GM23338 (cell line): Measurements from ENCODE around the gene CDYL2. TPM values are rescaled to one million over a fixed set of nuclear protein-coding genes. Genes with fewer than 3 reads are reported as not detected.

Experiments used
- ATAC-seq: fragments of 200-7000 bp; cut with Tn5 transposase; 3 replicates; pipeline ENCODE4 v1.9.1; 2020
- DNase-seq: peaks from one replicate; pipeline ENCODE4 v3.0.0-alpha.2; 2015; ENCODE audit warnings: low spot score
- H2AFZ ChIP-seq: fragments of 200-600 bp; sonication (generic); 2 replicates; pipeline ENCODE4 v1.8.0; 2016; ENCODE audit warnings: antibody characterized with exemption, mild to moderate bottlenecking, moderate library complexity
- H3F3A ChIP-seq: fragments of 200-600 bp; sonication (generic); replicated peaks from 2 replicates; pipeline ENCODE4 v1.8.0; 2017; ENCODE audit warnings: antibody characterized with exemption, mixed run types, low read depth
- H3K27ac ChIP-seq: fragments of 200-600 bp; sonication (generic); 2 replicates; pipeline ENCODE4 v1.6.1; 2016; ENCODE audit warnings: low read depth
- H3K27me3 ChIP-seq: fragments of 200-600 bp; sonication (generic); 2 replicates; pipeline ENCODE4 v1.8.0; 2016; ENCODE audit warnings: mild to moderate bottlenecking, mixed run types, moderate library complexity; ENCODE audit not compliant: insufficient read depth
- H3K36me3 ChIP-seq: fragments of 200-600 bp; sonication (generic); 2 replicates; pipeline ENCODE4 v1.8.0; 2016; ENCODE audit warnings: mild to moderate bottlenecking; ENCODE audit not compliant: insufficient read depth
- H3K4me1 ChIP-seq: fragments of 200-600 bp; sonication (generic); 2 replicates; pipeline ENCODE4 v1.8.0; 2016; ENCODE audit warnings: mild to moderate bottlenecking, moderate library complexity; ENCODE audit not compliant: insufficient read depth
- H3K4me2 ChIP-seq: fragments of 200-600 bp; sonication (generic); 2 replicates; pipeline ENCODE4 v1.7.1; 2017; ENCODE audit warnings: mixed run types
- H3K4me3 ChIP-seq: fragments of 200-600 bp; sonication (generic); 2 replicates; pipeline ENCODE4 v1.6.1; 2016; ENCODE audit warnings: mixed run types
- H3K79me2 ChIP-seq: fragments of 200-600 bp; sonication (generic); replicated peaks from 2 replicates; pipeline ENCODE4 v1.8.0; 2017; ENCODE audit warnings: mild to moderate bottlenecking; ENCODE audit not compliant: insufficient read depth
- H3K9me2 ChIP-seq: fragments of 200-600 bp; sonication (generic); 2 replicates; pipeline ENCODE4 v1.8.0; 2017; ENCODE audit not compliant: insufficient read depth
- H4K20me1 ChIP-seq: fragments of 200-600 bp; sonication (generic); replicated peaks from 2 replicates; pipeline ENCODE4 v1.8.0; 2017; ENCODE audit warnings: mild to moderate bottlenecking; ENCODE audit not compliant: insufficient read depth
- H3K27ac Mint-ChIP-seq: 2 replicates; pipeline ENCODE4 v1.8.0; 2020; ENCODE audit warnings: inconsistent platforms, mild to moderate bottlenecking, moderate library complexity, mixed read lengths
- H3K27me3 Mint-ChIP-seq: 3 replicates; pipeline ENCODE4 v1.8.0; 2022; ENCODE audit warnings: low read depth, mild to moderate bottlenecking, moderate library complexity, mixed read lengths, inconsistent platforms; ENCODE audit not compliant: insufficient read depth, poor library complexity
- H3K36me3 Mint-ChIP-seq: 3 replicates; pipeline ENCODE4 v1.8.0; 2021; ENCODE audit warnings: low read depth, mild to moderate bottlenecking, inconsistent platforms, moderate library complexity, mixed read lengths
- H3K4me1 Mint-ChIP-seq: 3 replicates; pipeline ENCODE4 v1.8.0; 2020; ENCODE audit warnings: mild to moderate bottlenecking, inconsistent platforms, mixed read lengths
- H3K4me3 Mint-ChIP-seq: 3 replicates; pipeline ENCODE4 v1.8.0; 2021; ENCODE audit warnings: moderate library complexity, mild to moderate bottlenecking, inconsistent platforms, mixed read lengths
- H3K9me3 Mint-ChIP-seq: 3 replicates; pipeline ENCODE4 v1.8.0; 2020; ENCODE audit warnings: moderate library complexity, mild to moderate bottlenecking, inconsistent platforms, mixed read lengths
- CREB1 ChIP-seq: fragments of 250-450 bp; sonication (Bioruptor Pico); IDR thresholded peaks from 2 replicates; pipeline ENCODE4 v1.5.0; 2020; ENCODE audit warnings: low read depth, mild to moderate bottlenecking, moderate library complexity
- CTCF ChIP-seq, 2 experiments: fragments of 200-600 bp in 1 of 2; sonication (generic) in 1 of 2; conservative IDR thresholded peaks; 2 replicates each; pipeline versions ENCODE4 v1.5.1 to v1.6.1; 2016 to 2017; ENCODE audit warnings: antibody characterized with exemption in 2 of 2, low read depth in 2 of 2, mild to moderate bottlenecking in 2 of 2, moderate library complexity in 1 of 2
- ETS1 ChIP-seq: IDR thresholded peaks from 2 replicates; pipeline ENCODE4 v1.6.1; 2016; ENCODE audit warnings: antibody characterized with exemption
- EZH2 ChIP-seq: fragments of 200-600 bp; sonication (generic); IDR thresholded peaks from one replicate; pipeline ENCODE4 v1.8.0; 2017; ENCODE audit warnings: antibody characterized with exemption, mild to moderate bottlenecking, low read depth; ENCODE audit not compliant: unreplicated experiment
- EZH2phosphoT487 ChIP-seq: fragments of 200-600 bp; sonication (generic); IDR thresholded peaks from one replicate; pipeline ENCODE4 v1.8.1; 2018; ENCODE audit warnings: antibody characterized with exemption; ENCODE audit not compliant: unreplicated experiment
- JUNB ChIP-seq: IDR thresholded peaks from one replicate; pipeline ENCODE4 v1.6.1; 2016; ENCODE audit warnings: antibody characterized with exemption; ENCODE audit not compliant: unreplicated experiment
- NANOG ChIP-seq: IDR thresholded peaks from 2 replicates; pipeline ENCODE4 v1.6.1; 2016; ENCODE audit warnings: antibody characterized with exemption, borderline replicate concordance
- POLR2AphosphoS5 ChIP-seq: IDR thresholded peaks from 2 replicates; pipeline ENCODE4 v1.6.1; 2016; ENCODE audit warnings: antibody characterized with exemption, low read depth
- REST ChIP-seq: IDR thresholded peaks from one replicate; pipeline ENCODE4 v1.6.1; 2018; ENCODE audit warnings: antibody characterized with exemption; ENCODE audit not compliant: unreplicated experiment
- STAT1 ChIP-seq: IDR thresholded peaks from one replicate; pipeline ENCODE4 v1.6.1; 2016; ENCODE audit warnings: antibody characterized with exemption; ENCODE audit not compliant: unreplicated experiment
- ZNF114 ChIP-seq: fragments of 250-450 bp; sonication (Bioruptor Pico); IDR thresholded peaks from 2 replicates; pipeline ENCODE4 v1.5.0; 2020; ENCODE audit warnings: mild to moderate bottlenecking, moderate library complexity
- ZNF331 ChIP-seq: fragments of 250-450 bp; sonication (Bioruptor Pico); IDR thresholded peaks from 2 replicates; pipeline ENCODE4 v1.5.0; 2020; ENCODE audit warnings: low read depth, mild to moderate bottlenecking, moderate library complexity
- ZNF462 ChIP-seq: fragments of 250-450 bp; sonication (Bioruptor Pico); IDR thresholded peaks from 2 replicates; pipeline ENCODE4 v1.5.0; 2020; ENCODE audit warnings: mild to moderate bottlenecking, moderate library complexity
- polyA plus RNA-seq: library from polyadenylated mRNA; unstranded; fragments of >200 nt; fragmentation: Nextera tagmentation; extraction: Ambion mirVana; gene quantifications from 2 replicates; pipeline ENCODE4 v1.2.1, GENCODE V29; 2016
- total RNA-seq: library from RNA; depleted of rRNA; stranded (reverse); fragments of >200 nt; shearing (Covaris generic); gene quantifications from 2 replicates; pipeline ENCODE4 v1.2.3, GENCODE V29; 2014

CDYL2 gene
- total and polyA plus RNA-seq, 2 experiments from 2014 or later = 0.82 to 4.3 TPM

GRCh38 chr16:80619824-80620223 is 184.6 kb downstream of the CDYL2 start:
- DNase-seq (no peak), ATAC-seq (no peak)
- Histone ChIP-seq H3K9me2 (no peaks in the 10 kb centered on the region), H3K27me3 (no peaks in the 10 kb centered on the region), H3K4me3 (no peak overlapping the region), H3K79me2 (no peaks in the 10 kb centered on the region), H3K4me1 (no peaks in the 10 kb centered on the region), H3K4me2 (no peak overlapping the region), H3K36me3 (no peaks in the 10 kb centered on the region), H4K20me1 (no peaks in the 10 kb centered on the region), H3K27ac (no peak overlapping the region), H3F3A (no peaks in the 10 kb centered on the region), H2AFZ (no peak overlapping the region)
- H3K36me3 Mint-ChIP-seq = peaks cover 5% of the 10 kb centered on the region; the same call in 2 of the 3 replicates
- H3K4me3 Mint-ChIP-seq = no peak overlapping the region
- H3K27ac Mint-ChIP-seq = no peak overlapping the region
- TF ChIP-seq ZNF331 (CRISPR knock-in tag) = no peak
- TF ChIP-seq ZNF114 = no peak
- no peak for TF ChIP-seq ZNF462 (CRISPR knock-in tag)
- TF ChIP-seq JUNB = no peak
- TF ChIP-seq NANOG = no peak
- no peak for TF ChIP-seq EZH2
- no peak for TF ChIP-seq CREB1 (CRISPR knock-in tag)
- no peak for TF ChIP-seq POLR2AphosphoS5
- no peak for TF ChIP-seq STAT1
- TF ChIP-seq REST = no peak
- TF ChIP-seq ETS1 = no peak
- no peak for TF ChIP-seq EZH2phosphoT487
- TF ChIP-seq CTCF (conservative IDR thresholded peaks at IDR 0.05; ENCODE audit: low read depth in 2 of 2) = no peak
- peaks cover 34% of the 10 kb centered on the region for H3K9me3 Mint-ChIP-seq
- no peaks in the 10 kb centered on the region for H3K4me1 Mint-ChIP-seq
- H3K27me3 Mint-ChIP-seq = peaks cover 7% of the 10 kb centered on the region
